MG63 (cell line): ENCODE measurements around the gene C1GALT1C1L. TPM values are rescaled to one million over a fixed set of nuclear protein-coding genes. Genes with fewer than 3 reads are reported as not detected.
A peak's percentile ranks its signal among the peaks of the same experiment; 100 is the strongest.
"Not testable (repeated sequence)": the region's sequence is repeated elsewhere in the genome, so short reads cannot be mapped to it uniquely, and the experiment has no call there.

Experiments
- DNase-seq: peaks from one replicate; pipeline ENCODE4 v3.0.0-alpha.2; 2020
- H3K27me3 ChIP-seq: fragments of 250-450 bp; sonication (Bioruptor Pico); 2 replicates; pipeline ENCODE4 v1.5.1; 2020; ENCODE audit warnings: mild to moderate bottlenecking, moderate library complexity
- H3K36me3 ChIP-seq: fragments of 250-450 bp; sonication (Bioruptor Pico); 2 replicates; pipeline ENCODE4 v1.5.1; 2020; ENCODE audit warnings: mild to moderate bottlenecking, moderate library complexity
- H3K4me3 ChIP-seq: fragments of 250-450 bp; sonication (Bioruptor Pico); 2 replicates; pipeline ENCODE4 v1.5.1; 2020; ENCODE audit warnings: mild to moderate bottlenecking, moderate library complexity
- H3K9me3 ChIP-seq: fragments of 250-450 bp; sonication (Bioruptor Pico); 2 replicates; pipeline ENCODE4 v1.5.1; 2020; ENCODE audit warnings: mild to moderate bottlenecking, moderate library complexity
- total RNA-seq: library from RNA; depleted of rRNA; stranded (reverse); fragments of >200 nt; shearing (Covaris generic); gene quantifications from 2 replicates; pipeline ENCODE4 v1.2.3, GENCODE V29; 2014; ENCODE audit warnings: low replicate concordance

Gene C1GALT1C1L
- total RNA-seq, 1 experiment from 2014 or later = not detected

- no peaks in the 10 kb centered on the region for H3K9me3 ChIP-seq
- H3K36me3 ChIP-seq = no peaks in the 10 kb centered on the region
- DNase-seq = peak; percentile 18
- H3K27me3 ChIP-seq = no peaks in the 10 kb centered on the region; the same call in 1 of the 2 replicates
- H3K4me3 ChIP-seq = no peak overlapping the region
Observed at GRCh38 chr2:43685357-43685756, 9.1 kb upstream of the C1GALT1C1L start.

- DNase-seq, H3K27me3 ChIP-seq, H3K4me3 ChIP-seq, H3K36me3 ChIP-seq, H3K9me3 ChIP-seq: not testable (repeated sequence)
Observed at GRCh38 chr2:43677783-43678182, 1.6 kb upstream of the C1GALT1C1L start.

- no peaks in the 10 kb centered on the region; the same call in 1 of the 2 replicates for H3K27me3 ChIP-seq
- H3K36me3 ChIP-seq = no peaks in the 10 kb centered on the region
- H3K9me3 ChIP-seq = peaks cover 6% of the 10 kb centered on the region; the same call in 1 of the 2 replicates
- no peak for DNase-seq
- H3K4me3 ChIP-seq = peak overlapping the region; percentile 54
Observed at GRCh38 chr2:43675646-43676321, 445 bp downstream of the C1GALT1C1L start.

GRCh38 chr2:43657241-43657640 lies 19.0 kb downstream of the C1GALT1C1L start:
- no peak overlapping the region for H3K4me3 ChIP-seq
- DNase-seq = no peak
- no peaks in the 10 kb centered on the region for H3K36me3 ChIP-seq
- H3K9me3 ChIP-seq = no peaks in the 10 kb centered on the region
- no peaks in the 10 kb centered on the region for H3K27me3 ChIP-seq

GRCh38 chr2:43653506-43653905 lies 22.7 kb downstream of the C1GALT1C1L start:
- Histone ChIP-seq H3K27me3 (no peaks in the 10 kb centered on the region), H3K4me3 (no peak overlapping the region), H3K9me3 (no peaks in the 10 kb centered on the region), H3K36me3 (no peaks in the 10 kb centered on the region)
- no peak for DNase-seq

GRCh38 chr2:43648994-43649701 lies 27.1 kb downstream of the C1GALT1C1L start:
- Histone ChIP-seq H3K9me3 (no peaks in the 10 kb centered on the region), H3K36me3 (no peaks in the 10 kb centered on the region; the same call in 1 of the 2 replicates), H3K27me3 (no peaks in the 10 kb centered on the region), H3K4me3 (no peak overlapping the region)
- DNase-seq = no peak

- DNase-seq = no peak
- Histone ChIP-seq H3K9me3 (peaks cover 2% of the 10 kb centered on the region; the same call in 1 of the 2 replicates), H3K36me3 (no peaks in the 10 kb centered on the region; the same call in 1 of the 2 replicates), H3K27me3 (no peaks in the 10 kb centered on the region), H3K4me3 (no peak overlapping the region)
Observed at GRCh38 chr2:43643680-43644079, 32.5 kb downstream of the C1GALT1C1L start.

- Histone ChIP-seq H3K27me3 (no peaks in the 10 kb centered on the region), H3K9me3 (peaks cover 2% of the 10 kb centered on the region; the same call in 1 of the 2 replicates), H3K4me3 (no peak overlapping the region), H3K36me3 (no peaks in the 10 kb centered on the region; the same call in 1 of the 2 replicates)
- DNase-seq = no peak
Observed at GRCh38 chr2:43642363-43642762, 33.9 kb downstream of the C1GALT1C1L start.

GRCh38 chr2:43637030-43637803 lies 39.0 kb downstream of the C1GALT1C1L start, which contains the start of gene PLEKHH2:
Gene PLEKHH2 (plus strand): TSS chr2:43637260. CDS start chr2:43644674, 7,414 bp downstream.
- Histone ChIP-seq H3K36me3 (no peaks in the 10 kb centered on the region), H3K27me3 (no peaks in the 10 kb centered on the region), H3K9me3 (peaks cover 2% of the 10 kb centered on the region), H3K4me3 (peak within 1 kb of the TSS; percentile 71)
- DNase-seq = peak; percentile 86

- no peak for DNase-seq
- H3K9me3 ChIP-seq = peaks cover 2% of the 10 kb centered on the region
- H3K4me3 ChIP-seq = peak overlapping the region; percentile 71
- H3K36me3 ChIP-seq = no peaks in the 10 kb centered on the region
- H3K27me3 ChIP-seq = no peaks in the 10 kb centered on the region
Observed at GRCh38 chr2:43636621-43637020, 39.6 kb downstream of the C1GALT1C1L start.

GRCh38 chr2:43636153-43636552 lies 40.1 kb downstream of the C1GALT1C1L start:
- DNase-seq, H3K36me3 ChIP-seq, H3K9me3 ChIP-seq, H3K4me3 ChIP-seq, H3K27me3 ChIP-seq: not testable (repeated sequence)

GRCh38 chr2:43634604-43635306 lies 41.5 kb downstream of the C1GALT1C1L start:
- DNase-seq = peak; percentile 25
- no peaks in the 10 kb centered on the region for H3K36me3 ChIP-seq
- H3K27me3 ChIP-seq = no peaks in the 10 kb centered on the region
- H3K9me3 ChIP-seq = peaks cover 2% of the 10 kb centered on the region
- H3K4me3 ChIP-seq = no peak overlapping the region

GRCh38 chr2:43631618-43632317 lies 44.5 kb downstream of the C1GALT1C1L start:
- H3K27me3 ChIP-seq = 0 out of 2 replicates have a peak, but pooled peaks cover 2% of the 10 kb centered on the region
- H3K9me3 ChIP-seq = peaks cover 5% of the 10 kb centered on the region; the same call in 1 of the 2 replicates
- no peak for DNase-seq
- no peaks in the 10 kb centered on the region for H3K36me3 ChIP-seq
- H3K4me3 ChIP-seq = no peak overlapping the region
